HG03571 (cell line): ENCODE data around the gene SLC35F1.
"Not testable (repeated sequence)": the region's sequence is repeated elsewhere in the genome, so short reads cannot be mapped to it uniquely, and the experiment has no call there.

Source experiments
- ATAC-seq: cut with Tn5 transposase; IDR thresholded peaks from one replicate; pipeline ENCODE4 v1.9.1; 2021; ENCODE audit not compliant: unreplicated experiment

Gene SLC35F1

DNA sequence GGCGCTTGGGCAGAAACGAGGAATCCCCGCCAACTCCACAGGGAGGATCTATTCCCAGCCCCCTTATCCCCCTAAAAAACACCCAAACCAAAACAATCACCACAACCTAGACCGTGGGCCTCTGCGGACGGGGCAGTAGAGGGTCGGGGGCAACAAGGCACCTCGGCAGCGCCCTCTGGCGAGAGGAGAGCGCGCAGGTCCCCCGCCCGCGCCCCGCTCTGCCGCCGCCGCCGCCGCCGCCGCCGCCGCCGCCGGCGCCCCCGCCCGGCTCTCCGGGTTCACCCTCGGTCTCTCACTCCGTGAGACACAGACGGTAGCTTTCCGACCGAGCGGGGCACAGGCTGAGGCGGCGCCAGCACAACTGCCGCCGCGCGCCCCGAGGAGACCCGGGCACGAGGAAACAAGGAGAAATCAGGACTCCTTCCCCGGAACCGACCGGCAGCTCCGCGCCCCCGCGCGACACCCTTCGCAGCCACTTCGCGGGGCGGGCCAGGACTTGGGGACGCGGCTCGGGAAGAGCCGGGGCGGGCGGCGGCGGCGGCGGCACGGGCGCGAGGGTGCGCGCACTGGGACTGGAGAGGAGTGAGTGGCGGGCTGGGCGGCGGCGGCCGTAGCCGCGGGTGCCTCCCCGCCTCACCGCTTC lies at the start of gene SLC35F1:
TSS of gene SLC35F1 (plus strand) at position 307 of the 643 bp plus-strand sequence.
- ATAC-seq, result peak; percentile 51

DNA sequence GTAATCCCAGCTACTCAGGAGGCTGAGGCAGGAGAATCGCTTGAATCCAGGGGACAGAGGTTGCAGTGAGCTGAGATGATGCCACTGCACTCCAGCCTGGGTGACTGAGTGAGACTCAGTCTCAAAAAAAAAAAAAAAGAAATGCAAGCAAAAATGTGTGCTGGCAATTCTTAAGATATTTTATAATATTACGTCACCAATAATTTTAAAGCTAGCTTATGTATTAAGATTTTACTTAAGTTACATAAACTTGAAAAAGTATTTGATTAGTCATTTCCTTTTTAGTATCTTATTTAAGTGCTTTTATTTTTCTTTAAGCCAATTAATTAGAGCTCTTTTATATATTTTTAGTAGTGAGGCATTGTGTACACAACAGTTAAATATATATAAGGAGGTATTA lies 48.5 kb upstream of the SLC35F1 start:
- not testable (repeated sequence) for ATAC-seq

DNA sequence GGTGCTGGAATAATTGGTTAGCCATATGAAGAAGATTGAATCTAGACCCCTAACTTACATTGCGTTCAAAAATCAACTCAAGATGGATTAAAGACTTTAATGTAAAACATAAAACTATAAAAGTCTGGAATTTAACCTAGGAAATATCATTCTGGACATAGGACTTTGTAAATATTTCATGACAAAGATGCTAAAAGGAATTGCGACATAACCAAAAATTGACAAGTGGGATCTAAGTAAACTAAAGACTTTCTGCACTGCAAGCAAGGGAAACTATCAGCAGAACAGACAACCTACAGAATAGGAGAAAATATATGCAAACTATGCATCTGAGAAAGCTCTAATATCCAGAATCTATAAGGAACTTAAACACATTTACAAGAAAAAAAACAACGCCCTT lies 45.5 kb upstream of the SLC35F1 start:
- no peak for ATAC-seq

DNA sequence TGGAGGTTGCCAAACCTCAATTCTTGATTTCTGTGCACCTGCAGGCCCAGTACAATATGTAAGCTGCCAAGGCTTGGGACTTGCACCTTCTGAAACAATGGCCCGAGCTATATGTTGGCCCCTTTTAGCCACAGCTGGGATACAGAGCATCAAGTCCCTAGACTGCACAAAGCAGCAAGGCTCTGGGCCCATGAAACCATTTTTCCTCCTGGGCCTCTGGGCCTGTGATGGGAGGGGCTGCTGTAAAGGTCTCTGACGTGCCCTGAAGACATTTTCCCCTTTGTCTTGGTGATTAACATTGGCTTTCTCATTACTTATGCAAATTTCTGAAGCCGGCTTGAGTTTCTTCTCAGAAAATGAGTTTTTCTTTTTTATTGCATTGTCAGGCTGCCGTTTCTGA lies 40.5 kb upstream of the SLC35F1 start:
- no peak for ATAC-seq

DNA sequence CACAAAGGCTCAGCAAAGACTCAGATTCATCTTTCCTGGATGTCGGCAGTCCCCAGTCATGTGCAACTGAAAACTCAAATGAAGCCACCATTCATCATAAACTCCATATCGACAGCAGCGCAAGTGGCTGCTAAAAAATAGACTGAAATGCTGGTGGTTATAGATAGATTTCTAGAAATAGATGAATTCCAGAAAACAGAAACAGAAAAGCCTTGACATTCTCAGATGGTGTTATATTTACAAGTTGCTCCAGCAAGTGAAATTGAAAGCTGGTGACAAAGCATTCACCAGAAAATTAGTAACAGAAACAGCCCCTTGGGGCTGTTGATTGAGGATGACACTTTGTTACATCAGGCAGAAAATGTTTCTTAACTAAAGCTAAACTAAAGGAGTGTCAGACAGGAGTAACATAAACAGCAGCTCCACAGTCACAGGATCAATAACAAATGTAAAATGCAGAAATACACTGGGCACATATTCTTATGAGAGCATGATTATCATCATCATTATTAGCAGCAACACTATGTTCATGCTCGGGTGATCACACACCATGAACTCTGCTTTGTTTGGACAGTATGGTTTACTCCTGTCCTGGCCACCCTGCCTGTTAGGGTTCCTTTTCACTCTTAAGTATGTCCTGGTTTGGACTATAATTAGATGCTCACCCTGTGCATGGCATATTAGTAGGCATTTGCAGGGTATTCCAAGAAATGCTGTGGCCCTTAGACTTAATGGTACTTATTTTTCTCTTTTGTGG lies 36.4 kb upstream of the SLC35F1 start:
- ATAC-seq, result peak; percentile 51

DNA sequence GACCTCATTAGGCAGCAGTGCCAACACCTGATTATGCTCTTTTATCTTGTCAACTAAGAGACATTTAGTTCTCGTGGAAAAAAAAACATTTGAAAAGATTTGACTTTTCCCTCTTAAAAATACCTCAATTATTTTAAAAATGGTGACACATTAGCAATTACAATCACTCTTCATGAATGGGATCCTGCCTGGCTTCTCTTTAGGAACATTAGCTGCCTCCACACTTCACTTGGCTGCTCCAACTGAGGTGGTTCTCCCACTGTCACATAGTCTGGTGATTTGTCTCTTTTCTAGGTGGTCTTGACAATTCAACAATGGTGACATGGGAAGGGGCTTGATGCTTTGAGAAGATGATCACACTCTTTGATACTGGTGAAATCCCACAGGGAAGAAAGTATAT lies 26.2 kb upstream of the SLC35F1 start:
- ATAC-seq, result no peak

DNA sequence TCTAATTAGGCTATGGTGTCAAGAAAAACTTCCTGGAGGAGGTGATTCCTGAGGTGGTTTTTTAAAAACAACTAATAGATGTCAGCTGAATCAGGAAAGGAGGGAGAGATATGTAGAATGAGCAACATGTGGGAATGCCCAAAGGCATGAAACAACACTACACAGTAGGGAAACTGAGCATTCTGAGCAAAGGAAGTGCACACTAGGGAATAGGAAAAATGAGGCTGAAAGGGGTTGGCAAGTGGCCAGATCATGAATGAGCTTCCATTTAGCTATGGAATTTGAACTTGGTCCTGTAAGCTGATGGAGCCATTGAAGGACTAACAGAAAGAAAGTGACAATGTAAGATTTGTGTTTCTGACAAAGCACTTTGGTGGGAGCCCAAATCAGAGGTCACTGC lies 16.9 kb upstream of the SLC35F1 start:
- ATAC-seq, result no peak

DNA sequence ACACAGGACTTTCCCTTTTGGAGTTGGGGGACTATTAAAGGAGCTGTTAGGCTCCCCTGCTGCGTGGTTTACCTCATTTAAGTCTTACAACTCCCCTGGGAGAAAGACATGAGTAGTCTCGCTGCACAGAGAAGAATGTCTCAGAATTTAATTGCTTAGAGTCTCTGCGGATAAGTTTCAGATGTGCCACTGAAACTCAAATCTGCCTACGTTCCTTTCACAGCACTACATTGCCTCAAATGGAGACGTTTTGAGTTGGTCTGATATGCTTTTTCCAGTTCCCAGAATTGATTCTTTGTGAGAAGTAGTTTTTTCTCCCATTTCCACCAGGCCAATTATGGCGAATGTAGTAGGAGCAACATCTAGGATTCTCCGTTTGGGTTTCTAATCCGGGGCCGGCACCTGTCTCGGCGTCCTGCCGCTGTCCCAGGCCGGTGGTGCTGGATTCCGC lies 532 bp upstream of the SLC35F1 start:
- no peak for ATAC-seq

DNA sequence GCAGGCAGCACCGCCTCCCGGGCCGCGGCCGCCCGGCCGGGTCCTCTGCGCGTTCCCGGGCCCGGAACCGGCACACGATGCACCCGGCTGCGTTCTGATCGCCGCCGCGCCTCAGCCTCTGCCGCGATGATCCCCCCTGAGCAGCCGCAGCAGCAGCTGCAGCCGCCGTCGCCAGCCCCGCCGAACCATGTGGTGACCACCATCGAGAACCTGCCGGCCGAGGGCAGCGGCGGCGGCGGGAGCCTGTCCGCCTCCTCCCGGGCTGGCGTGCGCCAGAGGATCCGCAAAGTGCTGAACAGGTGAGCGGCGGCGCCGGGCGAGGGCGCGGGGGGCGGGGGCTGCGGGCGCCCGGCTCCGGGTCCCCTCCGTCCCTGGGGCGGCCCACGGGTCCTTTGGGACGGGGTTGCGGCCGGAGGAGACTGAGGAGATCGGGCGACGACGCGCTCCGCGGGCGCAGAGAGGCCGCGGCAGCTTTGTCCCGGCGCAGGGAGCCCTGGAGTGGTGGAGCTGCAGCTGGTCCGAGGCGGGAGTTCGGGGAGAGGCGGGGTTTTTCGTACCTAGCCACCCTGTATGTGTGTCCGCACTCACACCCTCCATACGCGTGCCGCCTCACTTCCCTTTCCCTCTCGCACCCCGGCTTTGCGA lies 659 bp downstream of the SLC35F1 start:
- peak; percentile 22 for ATAC-seq

DNA sequence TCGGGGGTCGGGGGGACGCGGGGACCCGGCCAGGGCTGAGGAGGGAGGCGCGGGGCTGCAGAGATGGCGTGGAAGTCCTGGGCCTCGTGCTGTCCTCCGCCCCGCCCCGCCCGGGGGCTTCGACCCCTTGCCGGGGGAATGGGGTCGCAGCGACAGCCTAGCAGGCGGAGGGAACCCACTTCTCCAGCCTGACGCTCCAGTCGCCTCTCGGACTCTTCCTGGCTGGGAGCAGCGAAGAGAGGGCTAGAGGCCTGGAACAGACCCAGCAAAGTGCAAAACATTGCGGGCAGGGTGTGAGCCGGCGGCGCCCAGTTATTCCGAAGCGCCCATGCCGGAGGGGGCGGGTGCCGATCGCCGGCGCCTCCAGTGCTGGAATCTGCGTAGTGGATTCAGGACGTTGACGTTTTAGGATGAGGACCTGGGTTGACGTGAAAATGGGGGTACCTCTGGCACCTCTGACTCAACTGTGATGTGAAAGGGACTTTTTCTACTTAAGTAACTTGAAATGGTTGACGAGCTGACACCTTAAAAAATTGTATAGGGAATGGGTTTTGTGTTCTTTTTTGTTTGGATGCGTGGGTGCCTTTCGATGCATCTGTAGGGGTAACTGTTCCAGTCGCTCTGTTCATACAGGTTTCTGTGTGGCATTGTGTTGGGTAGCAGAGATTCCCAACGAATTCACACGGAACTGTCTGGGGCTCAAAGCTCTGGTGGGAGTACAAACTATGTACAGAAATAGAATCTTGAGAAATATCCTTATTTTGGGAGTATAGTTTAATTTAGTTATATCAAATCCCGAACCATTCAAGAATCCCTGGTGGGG lies 1.4 kb downstream of the SLC35F1 start:
- ATAC-seq, result no peak

DNA sequence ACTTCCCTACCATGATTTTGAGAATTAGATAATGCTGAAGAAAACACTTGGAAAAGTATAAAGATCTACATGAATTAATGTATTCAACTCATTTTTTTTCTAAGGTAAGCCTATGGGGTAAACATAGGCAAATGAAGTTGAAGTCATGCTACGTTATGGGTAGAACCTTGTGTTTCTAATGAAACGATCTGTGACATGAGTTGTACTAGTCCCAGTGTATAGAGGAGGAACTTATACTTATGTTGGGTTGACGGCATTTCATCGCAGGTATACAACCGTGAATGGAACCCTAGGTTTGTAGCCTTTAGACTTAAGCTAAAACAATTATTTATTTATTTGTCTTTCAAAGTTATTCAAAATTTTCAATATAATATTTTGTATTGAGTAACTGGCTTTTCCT lies 2.6 kb downstream of the SLC35F1 start:
- no peak for ATAC-seq

DNA sequence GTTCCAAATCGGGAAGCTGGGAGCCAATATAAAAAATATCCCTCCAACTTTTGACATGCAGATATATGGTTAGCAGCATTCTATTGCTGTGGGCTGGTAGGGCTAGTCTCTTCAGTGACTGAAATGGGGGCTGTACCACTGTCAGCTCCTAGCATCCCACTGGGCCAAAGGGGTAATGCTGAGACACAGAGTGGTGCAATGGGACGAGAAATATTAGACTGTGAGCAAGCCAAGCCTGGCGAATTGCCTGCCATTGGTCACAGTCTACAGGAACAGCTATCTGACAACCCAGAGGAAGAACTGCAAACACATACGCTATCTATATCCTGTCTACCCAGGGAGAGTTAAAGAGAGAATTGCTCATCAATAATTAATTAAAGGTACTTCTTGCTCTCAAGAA lies 3.5 kb downstream of the SLC35F1 start:
- no peak for ATAC-seq

DNA sequence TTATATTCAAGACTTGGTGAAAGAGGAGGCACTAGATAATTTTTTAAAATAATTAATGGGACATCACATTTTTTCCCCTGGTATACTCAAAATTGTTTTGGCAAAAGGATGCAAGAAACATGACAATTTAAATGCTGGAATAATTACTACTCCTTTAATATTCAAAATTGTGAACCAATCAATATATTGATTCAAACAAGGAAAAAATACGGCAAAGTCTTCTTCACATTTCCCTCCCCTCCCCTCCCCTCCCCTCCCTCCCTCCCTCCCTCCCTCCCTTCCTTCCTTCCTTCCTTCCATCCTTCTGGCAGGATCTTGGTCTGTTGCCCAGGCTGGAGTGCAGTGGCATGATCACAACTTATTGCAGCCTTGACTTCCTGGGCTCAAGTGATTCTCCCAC lies 4.1 kb downstream of the SLC35F1 start:
- no peak for ATAC-seq

DNA sequence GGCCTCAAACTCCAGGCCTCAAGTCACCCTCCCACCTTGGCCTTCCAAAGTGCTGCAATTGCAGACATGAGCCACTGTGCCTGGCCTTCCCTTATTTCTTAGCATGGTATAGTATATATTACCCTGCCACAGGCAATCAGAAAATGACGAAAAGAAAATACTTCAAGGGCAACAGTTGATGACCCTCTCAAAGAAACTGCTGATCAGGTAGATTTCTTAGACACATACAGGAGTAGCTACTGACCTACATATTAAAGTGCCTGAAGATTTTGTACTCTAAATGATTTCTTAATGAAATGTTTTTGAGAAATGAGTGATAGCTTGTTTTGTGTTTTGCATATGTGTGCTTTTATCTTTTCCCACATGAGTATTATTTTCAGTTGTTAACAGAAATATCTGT lies 4.6 kb downstream of the SLC35F1 start:
- ATAC-seq, result no peak

DNA sequence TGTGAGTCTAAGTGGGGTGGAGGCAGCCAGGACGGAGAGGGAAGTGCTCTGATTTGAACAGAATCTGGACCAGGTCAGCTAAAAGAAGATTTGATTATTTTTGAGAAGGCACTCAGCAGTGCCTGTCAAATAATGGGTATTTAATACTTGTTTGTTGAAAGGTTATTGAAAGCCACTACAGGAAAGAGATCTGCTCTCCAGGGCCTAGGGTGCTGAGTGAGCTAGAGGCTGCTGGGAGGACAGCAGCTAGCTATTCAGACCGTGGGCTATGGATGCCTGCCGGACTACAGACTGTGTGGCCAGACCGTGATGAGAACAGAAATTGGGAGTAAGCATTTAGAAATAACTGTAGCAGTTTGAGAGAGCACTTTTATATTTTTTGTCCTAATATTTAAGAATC lies 8.8 kb downstream of the SLC35F1 start:
- ATAC-seq, result no peak

DNA sequence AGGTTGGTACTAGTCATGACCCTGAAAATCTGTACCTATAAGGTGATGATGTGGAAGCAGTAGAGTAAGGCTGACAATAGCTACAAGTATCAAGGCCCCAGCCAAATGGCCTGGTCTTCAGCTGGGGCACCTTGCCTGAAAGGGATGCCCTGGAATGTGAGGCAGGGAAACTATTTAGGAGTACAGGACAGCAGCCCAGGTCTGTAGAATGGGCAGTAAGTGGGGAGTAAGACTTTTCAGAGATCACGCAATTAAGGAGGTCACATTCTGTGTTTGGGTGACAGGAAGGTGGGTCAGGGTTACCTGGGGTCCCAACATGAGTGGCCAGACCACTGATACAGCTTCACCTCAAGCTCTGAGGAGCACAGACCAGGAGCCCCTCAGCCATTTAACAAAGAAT lies 9.4 kb downstream of the SLC35F1 start:
- no peak for ATAC-seq

DNA sequence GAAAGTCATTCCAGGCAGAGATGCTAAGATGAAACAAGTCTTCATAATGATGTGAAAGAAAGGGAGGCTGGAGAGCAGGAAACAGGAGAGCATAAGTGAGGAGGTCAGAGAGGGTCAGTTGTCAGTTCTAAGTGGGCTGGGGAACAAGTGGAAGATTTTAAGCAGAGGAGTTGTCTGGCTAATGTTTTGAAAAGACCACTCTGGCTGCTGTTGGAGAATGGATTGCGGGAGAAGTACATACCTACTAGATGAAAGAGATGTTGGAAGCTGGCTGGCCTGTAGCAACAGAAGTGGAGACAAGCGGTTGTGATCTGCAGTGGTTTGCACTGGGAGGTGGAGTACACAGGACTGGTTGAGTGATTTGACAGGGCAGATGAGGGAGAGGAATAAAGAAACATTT lies 10.1 kb downstream of the SLC35F1 start:
- ATAC-seq, result no peak

DNA sequence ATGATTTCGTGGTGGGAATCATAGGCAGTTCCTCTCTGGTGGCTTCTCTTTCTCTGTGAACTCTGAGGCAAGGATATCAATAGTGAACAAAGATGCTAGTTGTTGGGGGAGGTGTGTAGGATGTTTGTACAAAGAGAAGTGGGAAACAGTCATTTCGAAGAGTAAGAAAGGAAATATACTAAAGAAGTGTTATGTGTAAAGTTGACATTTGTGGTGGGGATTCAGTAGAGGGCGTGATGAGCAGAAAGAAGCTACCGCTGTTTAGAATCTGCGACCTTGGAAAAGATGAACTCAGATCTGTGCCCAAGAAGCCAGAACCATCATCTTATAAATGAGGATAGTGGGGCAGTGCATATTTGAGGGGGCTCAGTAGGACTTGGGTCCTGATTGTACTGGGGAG lies 11.4 kb downstream of the SLC35F1 start:
- ATAC-seq, result no peak

DNA sequence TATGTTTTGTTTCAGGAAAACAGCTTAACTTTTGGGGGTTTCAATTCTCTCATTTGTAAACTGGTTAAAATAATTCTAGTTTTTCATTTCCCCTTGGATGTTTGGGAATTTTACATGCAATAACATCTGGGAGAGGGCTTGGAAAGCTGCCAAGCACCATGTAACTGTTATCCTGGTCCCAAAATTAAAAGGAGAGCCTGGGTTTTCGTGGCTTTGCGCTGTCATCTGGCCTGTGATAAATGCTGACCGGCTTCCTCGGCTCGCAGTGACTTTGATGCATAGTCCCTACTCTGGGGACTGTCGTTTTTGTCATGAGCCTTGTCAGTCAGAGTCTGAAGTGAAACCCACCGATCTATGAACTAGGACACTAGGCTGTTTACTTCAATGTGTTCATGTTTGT lies 12.2 kb downstream of the SLC35F1 start:
- no peak for ATAC-seq

DNA sequence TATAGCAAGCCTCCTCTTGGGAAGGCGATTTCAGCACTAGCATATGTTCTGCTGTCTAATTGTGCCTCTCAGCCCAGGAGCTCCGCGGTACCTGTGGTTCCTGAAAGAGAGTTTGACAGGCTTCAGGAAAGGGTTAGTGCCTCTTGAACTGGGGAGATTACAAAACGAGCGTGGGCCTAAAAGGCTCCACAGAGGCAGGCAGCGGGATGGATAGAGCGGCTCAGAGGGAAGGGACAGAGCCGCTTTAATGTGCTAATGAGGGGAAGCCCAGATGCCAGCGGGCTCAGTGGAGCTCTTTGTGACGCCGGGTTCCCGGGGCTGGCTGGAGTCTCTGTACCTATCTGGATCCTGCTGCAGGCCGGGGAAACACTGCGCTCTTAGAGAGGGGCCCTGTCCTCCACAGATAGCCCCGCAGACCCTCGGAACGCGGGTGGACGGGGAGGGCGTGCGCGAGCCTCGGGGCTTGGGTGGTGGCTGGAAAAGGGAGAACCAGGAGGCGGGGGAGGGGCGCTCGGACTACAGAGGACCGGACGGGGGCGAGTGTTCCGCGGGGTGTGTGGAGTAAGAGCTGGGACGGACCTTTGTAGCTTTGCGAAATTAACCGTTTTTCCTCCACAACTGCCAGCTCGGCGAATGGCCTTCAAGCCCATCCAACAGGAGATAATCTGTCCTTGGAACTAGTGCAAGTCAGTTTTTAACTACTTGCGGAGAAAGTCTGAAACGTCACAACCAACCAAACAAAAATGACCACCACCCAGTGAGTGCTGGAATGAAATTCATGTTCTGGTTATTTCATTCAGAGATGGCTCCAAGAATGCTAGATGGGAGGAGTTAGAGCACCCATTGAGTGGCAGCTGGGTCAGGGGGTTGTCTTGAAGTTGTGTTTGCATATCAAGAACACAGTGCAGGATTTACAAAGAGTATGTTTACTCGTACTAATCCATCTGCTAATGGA lies 13.0 kb downstream of the SLC35F1 start:
- no peak for ATAC-seq
